Fibroblast of lung (primary cell): Measurements from ENCODE around the gene SLC44A4. TPM values are rescaled to one million over a fixed set of nuclear protein-coding genes. Genes with fewer than 3 reads are reported as not detected.
"Not testable (repeated sequence)": the region's sequence is repeated elsewhere in the genome, so short reads cannot be mapped to it uniquely, and the experiment has no call there.

ENCODE experiments used
- DNase-seq, 2 donors: peaks; one replicate each; pipeline versions ENCODE4 v3.0.0 to v3.0.0-alpha.2; 2010; ENCODE audit warnings: low read depth in 2 of 2
- H2AFZ ChIP-seq: 2 replicates; pipeline ENCODE4 v1.5.1; 2012; ENCODE audit warnings: low read length, control low read depth, inconsistent platforms
- H3K27ac ChIP-seq: 2 replicates; pipeline ENCODE4 v1.5.1; 2011; ENCODE audit warnings: low read length, control low read depth; ENCODE audit not compliant: insufficient read depth
- H3K27me3 ChIP-seq: 2 replicates; pipeline ENCODE4 v1.5.1; 2011; ENCODE audit warnings: mild to moderate bottlenecking, low read length; ENCODE audit not compliant: control insufficient read depth, insufficient read depth
- H3K36me3 ChIP-seq: 2 replicates; pipeline ENCODE4 v1.5.1; 2011; ENCODE audit warnings: low read length; ENCODE audit not compliant: control insufficient read depth, insufficient read depth
- H3K4me1 ChIP-seq: 2 replicates; pipeline ENCODE4 v1.5.1; 2011; ENCODE audit warnings: low read length; ENCODE audit not compliant: control insufficient read depth, insufficient read depth; ENCODE audit errors: extremely low read depth
- H3K4me2 ChIP-seq: 2 replicates; pipeline ENCODE4 v1.5.1; 2011; ENCODE audit warnings: low read length, control low read depth; ENCODE audit not compliant: insufficient read depth; ENCODE audit errors: extremely low read depth
- H3K4me3 ChIP-seq, 4 experiments: fragments of 200-600 bp in 1 of 4; sonication (generic) in 1 of 4; replicated peaks in 1 of 4; 2 replicates each; pipeline ENCODE4 v1.5.1; 2011 to 2016; ENCODE audit warnings: low read length in 4 of 4, low read depth in 3 of 4, mild to moderate bottlenecking in 3 of 4, control low read depth in 2 of 4, inconsistent platforms in 1 of 4, mixed read lengths in 1 of 4; ENCODE audit not compliant: insufficient read depth in 1 of 4; ENCODE audit errors: control extremely low read depth in 1 of 4
- H3K79me2 ChIP-seq: 2 replicates; pipeline ENCODE4 v1.5.1; 2012; ENCODE audit warnings: mild to moderate bottlenecking, low read length, inconsistent platforms; ENCODE audit not compliant: control insufficient read depth, insufficient read depth
- H3K9ac ChIP-seq: 2 replicates; pipeline ENCODE4 v1.5.1; 2011; ENCODE audit warnings: mild to moderate bottlenecking, low read length, control low read depth; ENCODE audit not compliant: insufficient read depth
- H3K9me3 ChIP-seq: 2 replicates; pipeline ENCODE4 v1.5.1; 2012; ENCODE audit warnings: low read depth, low read length; ENCODE audit not compliant: control insufficient read depth, insufficient read depth
- H4K20me1 ChIP-seq: 2 replicates; pipeline ENCODE4 v1.5.1; 2011; ENCODE audit warnings: low read length; ENCODE audit not compliant: control insufficient read depth, insufficient read depth; ENCODE audit errors: extremely low read depth
- EZH2 ChIP-seq: IDR thresholded peaks from 2 replicates; pipeline ENCODE4 v1.5.1; 2012; ENCODE audit warnings: low read length, control low read depth, mild to moderate bottlenecking; ENCODE audit errors: missing control alignments
- polyA plus RNA-seq, 2 donors: library from polyadenylated mRNA; depleted of rRNA in 1 of 2; stranded (reverse) in 1 of 2; unstranded in 1 of 2; fragments of >200 nt; gene quantifications; 2 replicates each; pipeline ENCODE4 v1.2.1, GENCODE V29; 2011 to 2012; ENCODE audit warnings: missing spikeins in 1 of 2
- total RNA-seq: library from RNA; depleted of rRNA; stranded (reverse); fragments of >200 nt; gene quantifications from 2 replicates; pipeline ENCODE4 v1.2.1, GENCODE V29; 2014
- TF ChIP-seq, protein P1 (sequence below), 2 donors: IDR thresholded peaks in 1 of 2; conservative IDR thresholded peaks in 1 of 2; 1 replicate in 1 of 2; 2 replicates in 1 of 2; pipeline ENCODE4 v1.5.1; 2011 to 2012; ENCODE audit warnings: low read length in 2 of 2, control low read depth in 1 of 2, inconsistent platforms in 1 of 2, low read depth in 1 of 2, mild to moderate bottlenecking in 1 of 2

Gene SLC44A4
- total and polyA plus RNA-seq, 2 donors (not counting 1 experiment from before 2014, with no cell fraction given): not detected

DNA sequence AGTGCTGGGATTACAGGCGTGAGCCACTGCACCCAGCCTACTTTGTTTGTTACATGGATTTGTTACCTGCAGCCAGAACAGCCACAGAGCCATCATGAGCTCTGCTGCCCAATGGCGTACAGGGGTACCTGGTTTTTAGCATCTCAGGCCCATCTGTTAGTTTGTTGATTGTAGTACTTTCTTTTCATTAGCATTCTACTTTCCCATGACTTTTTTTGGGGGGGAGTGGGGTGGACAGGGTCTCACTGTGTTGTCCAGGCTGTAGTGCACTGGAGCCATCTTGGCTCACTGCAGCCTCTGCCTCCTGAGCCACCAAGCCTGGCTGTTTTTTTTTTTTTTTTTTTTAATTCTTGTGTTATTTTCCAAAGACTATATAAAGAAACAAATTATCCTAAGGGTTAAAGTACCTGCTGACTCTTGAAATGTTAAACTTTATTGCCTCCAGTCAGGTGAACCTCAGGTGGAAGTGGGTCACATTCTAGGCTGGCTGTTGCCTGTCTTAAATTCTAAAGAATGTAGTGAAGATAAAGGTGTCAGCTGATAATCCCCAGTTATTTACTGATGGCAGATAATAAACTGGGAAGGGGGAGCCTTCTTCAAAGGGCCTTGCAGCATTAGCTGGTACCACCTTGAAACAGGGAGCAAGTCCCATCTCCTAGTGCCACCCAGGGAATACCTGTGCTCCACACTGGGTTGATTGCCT lies 31.4 kb downstream of the SLC44A4 start:
- Histone ChIP-seq H3K9me3 (no peaks in the 10 kb centered on the region), H3K79me2 (no peaks in the 10 kb centered on the region), H3K4me3 (no peak overlapping the region), H4K20me1 (no peaks in the 10 kb centered on the region), H3K27me3 (no peaks in the 10 kb centered on the region), H3K27ac (no peak overlapping the region), H3K9ac (no peak overlapping the region), H3K4me2 (no peak overlapping the region), H3K36me3 (no peaks in the 10 kb centered on the region), H3K4me1 (no peaks in the 10 kb centered on the region), H2AFZ (no peak overlapping the region)
- no peak for DNase-seq
- no peak for TF ChIP-seq EZH2
- TF ChIP-seq, protein P1, sequence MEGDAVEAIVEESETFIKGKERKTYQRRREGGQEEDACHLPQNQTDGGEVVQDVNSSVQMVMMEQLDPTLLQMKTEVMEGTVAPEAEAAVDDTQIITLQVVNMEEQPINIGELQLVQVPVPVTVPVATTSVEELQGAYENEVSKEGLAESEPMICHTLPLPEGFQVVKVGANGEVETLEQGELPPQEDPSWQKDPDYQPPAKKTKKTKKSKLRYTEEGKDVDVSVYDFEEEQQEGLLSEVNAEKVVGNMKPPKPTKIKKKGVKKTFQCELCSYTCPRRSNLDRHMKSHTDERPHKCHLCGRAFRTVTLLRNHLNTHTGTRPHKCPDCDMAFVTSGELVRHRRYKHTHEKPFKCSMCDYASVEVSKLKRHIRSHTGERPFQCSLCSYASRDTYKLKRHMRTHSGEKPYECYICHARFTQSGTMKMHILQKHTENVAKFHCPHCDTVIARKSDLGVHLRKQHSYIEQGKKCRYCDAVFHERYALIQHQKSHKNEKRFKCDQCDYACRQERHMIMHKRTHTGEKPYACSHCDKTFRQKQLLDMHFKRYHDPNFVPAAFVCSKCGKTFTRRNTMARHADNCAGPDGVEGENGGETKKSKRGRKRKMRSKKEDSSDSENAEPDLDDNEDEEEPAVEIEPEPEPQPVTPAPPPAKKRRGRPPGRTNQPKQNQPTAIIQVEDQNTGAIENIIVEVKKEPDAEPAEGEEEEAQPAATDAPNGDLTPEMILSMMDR (conservative IDR thresholded peaks at IDR 0.05 in 1 of 2, IDR thresholded peaks at IDR 0.05 in 1 of 2; ENCODE audit: low read depth in 1 of 2, low read length in 2 of 2): no peak

DNA sequence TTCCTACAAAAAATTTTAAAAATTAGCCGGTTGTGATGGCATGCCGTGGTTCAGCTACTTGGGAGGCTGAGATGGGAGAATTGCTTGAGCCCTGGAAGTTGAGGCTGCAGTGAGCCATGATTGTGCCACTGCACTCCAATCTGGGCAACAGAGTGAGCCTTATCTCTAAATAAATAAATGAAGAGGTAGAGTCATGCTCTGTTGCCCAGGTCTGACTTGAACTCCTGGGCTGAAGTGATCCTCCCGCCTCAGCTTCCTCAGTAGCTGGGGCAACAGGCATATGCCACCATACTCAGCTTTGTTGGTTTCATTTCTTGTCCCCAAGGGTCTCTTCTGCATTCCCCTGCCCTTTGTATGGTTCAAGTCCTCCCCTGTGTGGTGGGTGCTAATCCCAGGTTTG lies 34.3 kb downstream of the SLC44A4 start:
- Histone ChIP-seq H3K36me3 (peaks cover 2% of the 10 kb centered on the region), H3K9me3 (no peaks in the 10 kb centered on the region), H3K79me2 (no peaks in the 10 kb centered on the region), H3K27ac (no peak overlapping the region), H3K4me2 (no peak overlapping the region), H4K20me1 (no peaks in the 10 kb centered on the region), H2AFZ (no peak overlapping the region), H3K9ac (no peak overlapping the region), H3K4me3 (no peak overlapping the region), H3K27me3 (no peaks in the 10 kb centered on the region), H3K4me1 (no peaks in the 10 kb centered on the region)
- DNase-seq: no peak
- TF ChIP-seq EZH2: no peak
- TF ChIP-seq, protein P1 (conservative IDR thresholded peaks at IDR 0.05 in 1 of 2, IDR thresholded peaks at IDR 0.05 in 1 of 2; ENCODE audit: low read depth in 1 of 2, low read length in 2 of 2): no peak

DNA sequence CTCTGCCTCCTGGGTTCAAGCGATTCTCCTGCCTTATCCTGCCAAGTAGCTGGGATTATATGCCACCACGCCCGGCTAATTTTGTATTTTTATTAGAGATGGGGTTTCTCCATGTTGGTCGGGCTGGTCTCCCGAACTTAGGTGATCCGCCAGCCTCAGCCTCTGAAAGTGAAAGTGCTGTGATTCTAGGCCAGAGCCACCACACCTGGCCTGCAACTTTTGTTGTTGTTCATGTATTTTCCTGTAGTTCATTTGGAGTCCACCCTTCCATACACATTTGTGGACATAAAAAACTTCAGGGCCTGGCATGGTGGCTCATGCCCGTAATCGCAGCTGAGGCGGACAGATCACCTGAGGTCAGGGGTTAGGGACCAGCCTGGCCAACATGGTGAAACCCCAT lies 36.7 kb downstream of the SLC44A4 start:
- Histone ChIP-seq H3K4me3 (no peak overlapping the region), H3K9ac (no peak overlapping the region), H3K27ac (no peak overlapping the region), H4K20me1 (peaks cover 6% of the 10 kb centered on the region), H3K79me2 (peaks cover 19% of the 10 kb centered on the region), H2AFZ (no peak overlapping the region), H3K27me3 (no peaks in the 10 kb centered on the region), H3K9me3 (no peaks in the 10 kb centered on the region), H3K4me2 (no peak overlapping the region), H3K4me1 (peaks cover 11% of the 10 kb centered on the region), H3K36me3 (peaks cover 15% of the 10 kb centered on the region)
- DNase-seq: no peak
- TF ChIP-seq, protein P1 (conservative IDR thresholded peaks at IDR 0.05 in 1 of 2, IDR thresholded peaks at IDR 0.05 in 1 of 2; ENCODE audit: low read depth in 1 of 2, low read length in 2 of 2): no peak
- no peak for TF ChIP-seq EZH2

DNA sequence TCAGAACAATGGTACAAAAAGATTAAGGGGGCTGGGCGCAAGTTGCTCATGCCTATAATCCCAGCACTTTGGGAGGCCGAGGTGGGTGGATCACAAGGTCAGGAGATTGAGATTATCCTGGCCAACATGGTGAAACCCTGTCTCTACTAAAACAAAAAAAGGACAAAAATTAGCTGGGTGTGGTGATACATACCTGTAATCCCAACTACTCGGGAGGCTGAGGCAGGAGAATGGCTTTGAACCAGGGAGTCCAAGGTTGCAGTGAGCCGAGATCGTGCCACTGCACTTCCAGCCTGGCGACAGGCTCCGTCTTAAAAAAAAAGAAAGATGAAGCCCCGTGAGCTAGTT lies 39.0 kb downstream of the SLC44A4 start:
- H3K27ac ChIP-seq, H4K20me1 ChIP-seq, H2AFZ ChIP-seq, H3K27me3 ChIP-seq, DNase-seq, H3K9me3 ChIP-seq, H3K4me3 ChIP-seq, H3K9ac ChIP-seq: not testable (repeated sequence)
- peaks cover 18% of the 10 kb centered on the region for H3K36me3 ChIP-seq
- H3K4me2 ChIP-seq: peak overlapping the region; percentile 5
- H3K79me2 ChIP-seq: peaks cover 41% of the 10 kb centered on the region
- H3K4me1 ChIP-seq: peaks cover 15% of the 10 kb centered on the region
